Activated naive CD4-positive, alpha-beta T cell treated with Interleukin-2 at 50 U/mL for 16 hours (primary cell): ENCODE data around the gene LCAT.

Source experiments
- DNase-seq: peaks from one replicate; pipeline ENCODE4 v3.0.0-alpha.2; 2020

LCAT gene

DNA sequence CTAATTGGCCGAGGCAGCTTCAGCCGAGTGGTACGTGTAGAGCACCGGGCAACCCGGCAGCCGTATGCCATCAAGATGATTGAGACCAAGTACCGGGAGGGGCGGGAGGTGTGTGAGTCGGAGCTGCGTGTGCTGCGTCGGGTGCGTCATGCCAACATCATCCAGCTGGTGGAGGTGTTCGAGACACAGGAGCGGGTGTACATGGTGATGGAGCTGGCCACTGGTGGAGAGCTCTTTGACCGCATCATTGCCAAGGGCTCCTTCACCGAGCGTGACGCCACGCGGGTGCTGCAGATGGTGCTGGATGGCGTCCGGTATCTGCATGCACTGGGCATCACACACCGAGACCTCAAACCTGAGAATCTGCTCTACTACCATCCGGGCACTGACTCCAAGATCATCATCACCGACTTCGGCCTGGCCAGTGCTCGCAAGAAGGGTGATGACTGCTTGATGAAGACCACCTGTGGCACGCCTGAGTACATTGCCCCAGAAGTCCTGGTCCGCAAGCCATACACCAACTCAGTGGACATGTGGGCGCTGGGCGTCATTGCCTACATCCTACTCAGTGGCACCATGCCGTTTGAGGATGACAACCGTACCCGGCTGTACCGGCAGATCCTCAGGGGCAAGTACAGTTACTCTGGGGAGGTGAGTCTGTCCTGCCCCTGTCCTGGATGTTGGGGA is 34.7 kb downstream of the LCAT start:
- no peak for DNase-seq

DNA sequence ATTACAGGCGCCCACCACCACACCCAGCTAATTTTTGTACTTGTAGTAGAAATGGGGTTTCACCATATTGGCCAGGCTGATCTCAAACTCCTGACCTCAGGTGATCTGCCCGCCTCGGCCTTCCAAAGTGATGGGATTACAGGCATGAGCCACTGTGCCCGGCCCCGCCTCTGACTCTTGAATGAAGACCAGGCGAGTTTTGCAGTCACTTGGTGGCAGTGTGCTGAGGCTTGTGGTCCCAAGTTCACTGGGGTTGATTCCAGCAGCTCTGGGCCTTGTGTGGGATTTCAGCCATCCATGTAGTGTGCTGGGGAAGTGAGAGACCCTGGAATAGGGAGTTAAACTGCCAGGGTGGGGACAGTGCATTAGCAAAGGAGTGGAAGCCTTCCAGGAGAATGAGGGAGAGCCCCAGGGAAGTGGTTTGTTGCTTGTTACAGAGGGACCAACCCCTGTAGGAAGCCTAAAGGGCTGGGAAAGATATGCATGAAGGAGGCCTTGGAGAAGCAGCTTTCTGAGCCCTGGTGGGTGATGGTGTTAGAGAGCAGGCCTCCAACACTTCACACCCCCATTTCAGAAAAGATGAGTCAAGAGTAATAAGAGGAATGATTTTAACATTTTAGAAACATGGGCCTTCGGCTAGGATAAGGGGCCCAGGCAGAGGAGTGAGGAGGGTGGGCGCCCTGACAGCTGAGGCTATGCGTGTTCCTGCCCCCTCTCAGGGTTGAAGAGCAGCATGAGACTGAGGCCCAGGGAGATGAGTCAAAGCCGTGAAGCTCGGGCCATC is 36.3 kb downstream of the LCAT start:
- DNase-seq, result no peak

DNA sequence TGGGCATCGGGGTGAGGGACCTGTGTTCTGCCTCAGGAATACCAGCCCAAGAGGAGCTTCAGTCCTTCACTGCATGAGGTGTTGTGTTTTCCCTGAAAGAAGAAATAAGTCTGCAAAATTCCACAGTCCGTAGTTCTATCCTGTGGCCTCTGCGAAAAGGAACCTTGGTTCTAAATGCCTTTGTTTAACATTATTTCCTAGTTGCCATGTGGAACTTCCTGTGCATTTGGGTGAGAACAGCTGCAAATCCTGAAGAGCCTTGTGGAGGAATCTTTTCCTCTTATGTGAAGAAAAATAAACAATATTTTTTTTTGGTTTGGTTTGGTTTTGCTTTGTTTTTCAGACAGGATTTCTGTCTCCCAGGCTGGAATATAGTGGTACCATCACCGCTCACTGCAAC is 41.1 kb downstream of the LCAT start:
- DNase-seq, result no peak

DNA sequence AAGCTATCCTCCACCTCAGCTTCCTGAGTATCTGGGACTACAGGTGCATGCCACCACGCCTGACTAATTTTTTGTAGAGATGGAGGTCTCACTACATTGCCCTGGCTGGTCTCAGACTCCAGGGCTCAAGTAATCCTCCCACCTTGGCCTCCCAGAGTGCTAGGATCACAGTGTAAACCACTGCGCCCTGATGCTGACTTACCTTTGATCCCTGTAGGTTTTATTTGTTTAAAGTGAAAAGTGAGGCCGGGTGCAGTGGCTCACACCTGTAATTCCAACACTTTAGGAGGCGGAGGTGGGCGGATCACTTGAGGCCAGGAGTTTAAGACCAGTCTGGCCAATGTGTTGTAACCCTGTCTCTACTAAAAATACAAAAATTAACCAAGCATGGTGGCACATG is 42.2 kb downstream of the LCAT start:
- no peak for DNase-seq

DNA sequence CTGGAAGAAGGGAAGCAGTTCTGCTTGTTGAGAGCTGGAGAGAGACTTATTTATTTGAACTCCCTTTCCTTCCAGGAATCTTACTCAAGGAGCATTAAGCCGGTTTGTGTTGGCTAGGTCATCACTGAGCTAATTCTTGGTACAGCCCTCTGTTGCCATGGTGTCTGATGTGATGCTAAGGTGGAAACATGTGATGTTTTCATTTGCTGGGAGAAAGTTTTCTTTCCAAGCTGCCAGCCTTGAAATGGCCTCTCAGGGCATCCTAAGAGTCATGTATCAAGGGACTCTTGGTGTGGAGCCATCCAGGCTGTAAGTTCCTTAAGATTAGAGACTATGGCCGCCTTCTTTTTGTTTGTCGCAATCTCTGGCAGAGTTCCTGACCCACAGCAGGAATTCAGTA is 46.7 kb downstream of the LCAT start:
- no peak for DNase-seq

DNA sequence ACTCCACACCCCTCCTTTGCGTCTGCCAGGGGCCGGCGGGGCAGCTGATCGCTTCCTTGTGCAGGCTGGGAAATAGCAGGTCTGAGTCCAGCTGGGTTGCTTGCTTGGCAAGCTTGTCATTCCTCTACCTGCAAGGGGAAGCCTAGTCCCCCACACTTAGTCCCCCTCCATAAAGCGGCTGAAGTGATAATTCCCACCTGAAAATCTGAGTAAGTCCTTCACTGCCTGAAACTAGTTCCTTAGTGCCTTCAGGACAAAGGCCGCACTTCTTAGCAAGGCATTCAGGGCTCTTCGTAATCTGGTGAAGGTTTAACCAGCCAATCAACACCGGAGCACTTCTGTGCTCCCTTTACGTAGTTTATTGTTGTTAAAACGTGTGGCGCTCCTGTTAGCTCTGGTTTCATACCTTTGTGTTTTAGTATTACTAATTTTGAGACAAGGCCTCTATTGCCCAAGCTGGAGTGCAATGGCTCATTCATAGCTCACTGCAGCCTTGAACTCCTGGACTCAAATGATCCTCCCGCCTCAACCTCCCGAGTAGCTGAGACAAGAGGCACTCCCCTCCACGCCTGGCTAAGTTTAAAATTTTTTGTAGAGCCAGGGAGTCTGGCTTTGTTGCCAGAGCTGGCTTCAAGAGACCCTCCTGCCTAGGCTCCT is 50.0 kb downstream of the LCAT start:
- DNase-seq, result no peak

DNA sequence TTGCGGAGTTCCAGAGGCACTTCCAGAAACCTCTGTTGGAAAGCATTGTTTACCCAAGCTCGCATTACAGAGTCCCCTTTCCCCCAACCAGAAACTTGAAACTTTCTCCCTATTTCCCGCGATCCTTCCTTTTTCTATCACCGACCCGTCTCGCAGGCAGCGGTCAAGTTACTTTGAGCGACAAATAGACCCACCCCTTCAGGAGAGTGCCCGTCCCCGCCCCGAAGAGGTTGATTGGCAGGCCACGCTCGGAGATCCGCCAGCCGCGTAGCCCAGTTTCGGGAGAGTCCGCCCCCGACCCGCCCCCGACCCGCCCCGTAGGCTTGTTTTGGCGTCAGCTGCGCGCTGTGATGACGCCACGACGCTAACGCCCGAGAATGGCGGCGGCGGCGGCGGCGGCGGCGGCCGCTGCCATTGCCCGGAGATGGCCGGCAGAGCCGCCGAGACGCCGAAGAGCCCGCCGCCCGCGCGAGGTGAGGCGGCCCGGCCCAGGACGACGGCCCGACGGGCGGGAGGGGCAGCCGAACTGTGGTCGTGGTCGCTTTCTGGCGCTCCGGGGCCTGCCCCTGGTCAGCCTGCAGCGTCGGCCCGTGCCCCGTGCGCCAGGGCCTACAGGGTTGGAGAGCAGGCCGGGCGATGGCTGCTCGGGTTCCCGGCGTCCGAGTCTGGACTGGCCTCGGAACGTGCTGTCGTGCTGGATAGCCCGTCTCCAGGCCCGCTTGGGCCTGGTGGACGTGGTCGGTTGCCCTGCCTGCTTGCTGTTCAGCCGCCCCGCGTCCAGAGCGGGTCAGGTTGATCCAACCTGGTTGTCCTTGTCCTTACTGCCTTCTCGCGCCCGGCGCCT is 50.8 kb downstream of the LCAT start, which contains the start of gene PSKH1:
TSS of gene PSKH1 (plus strand) at position 356 of the 844 bp plus-strand sequence. CDS start 15,496 bp downstream, outside the sequence.
- peak; percentile 95 for DNase-seq

DNA sequence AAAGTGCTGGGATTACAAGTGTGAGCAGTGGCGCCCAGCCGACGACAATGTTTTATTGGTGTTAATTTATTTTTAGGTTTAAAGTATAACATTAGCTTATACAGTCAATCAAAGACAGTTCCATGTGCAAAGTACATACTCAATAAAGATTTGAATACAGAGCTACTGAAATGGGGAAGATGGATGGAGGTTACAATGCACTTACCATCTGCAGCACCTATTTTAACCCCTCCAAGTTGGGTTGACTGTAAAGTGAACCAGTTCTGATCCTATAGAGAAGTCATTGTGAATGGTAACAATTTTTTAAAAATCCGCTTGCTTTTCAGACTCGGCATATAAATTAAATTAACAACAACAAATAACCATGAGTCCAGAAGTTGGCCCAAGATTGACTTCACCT is 51.5 kb downstream of the LCAT start:
- DNase-seq, result no peak
